ENCODE measurements around the gene GREM1. TPM values are rescaled to one million over a fixed set of nuclear protein-coding genes. Genes with fewer than 3 reads are reported as not detected.

The GREM1 gene
- total and polyA plus RNA-seq, 9 of the 15 experiments (the other 6 are each of a cell fraction or from before 2014, with no cell fraction given) = 0.01 to 0.20 (median 0.06) TPM; not detected in 6

DNA sequence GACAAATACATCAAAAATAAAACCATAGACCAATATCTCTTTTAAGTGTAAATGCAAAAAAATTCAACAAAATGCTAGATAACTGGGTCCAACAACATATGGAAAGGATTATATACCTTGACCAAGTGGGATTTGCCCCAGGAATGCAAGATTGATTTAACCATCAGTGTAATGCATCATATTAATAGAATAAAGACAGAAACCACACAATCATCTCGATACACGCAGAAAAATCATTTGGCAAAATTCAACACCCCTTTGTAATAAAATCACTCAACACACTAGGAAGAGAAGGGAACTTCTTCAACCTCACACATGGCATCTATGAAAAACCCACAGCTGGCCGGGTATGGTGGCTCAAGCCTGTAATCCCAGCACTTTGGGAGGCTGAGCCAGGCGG, 19.5 kb downstream of the GREM1 start (continued):
- TF ChIP-seq, protein P1, sequence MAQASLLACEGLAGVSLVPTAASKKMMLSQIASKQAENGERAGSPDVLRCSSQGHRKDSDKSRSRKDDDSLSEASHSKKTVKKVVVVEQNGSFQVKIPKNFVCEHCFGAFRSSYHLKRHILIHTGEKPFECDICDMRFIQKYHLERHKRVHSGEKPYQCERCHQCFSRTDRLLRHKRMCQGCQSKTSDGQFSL (CRISPR knock-in tag; IDR thresholded peaks at IDR 0.05) = no peak
- TF ChIP-seq, protein P1 (tag; IDR thresholded peaks at IDR 0.05) = no peak
- TF ChIP-seq, protein P2, sequence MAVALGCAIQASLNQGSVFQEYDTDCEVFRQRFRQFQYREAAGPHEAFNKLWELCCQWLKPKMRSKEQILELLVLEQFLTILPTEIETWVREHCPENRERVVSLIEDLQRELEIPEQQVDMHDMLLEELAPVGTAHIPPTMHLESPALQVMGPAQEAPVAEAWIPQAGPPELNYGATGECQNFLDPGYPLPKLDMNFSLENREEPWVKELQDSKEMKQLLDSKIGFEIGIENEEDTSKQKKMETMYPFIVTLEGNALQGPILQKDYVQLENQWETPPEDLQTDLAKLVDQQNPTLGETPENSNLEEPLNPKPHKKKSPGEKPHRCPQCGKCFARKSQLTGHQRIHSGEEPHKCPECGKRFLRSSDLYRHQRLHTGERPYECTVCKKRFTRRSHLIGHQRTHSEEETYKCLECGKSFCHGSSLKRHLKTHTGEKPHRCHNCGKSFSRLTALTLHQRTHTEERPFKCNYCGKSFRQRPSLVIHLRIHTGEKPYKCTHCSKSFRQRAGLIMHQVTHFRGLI (CRISPR knock-in tag; IDR thresholded peaks at IDR 0.05) = no peak
- TF ChIP-seq RUNX1 (IDR thresholded peaks at IDR 0.05; ENCODE audit: low read depth) (no peak), PHB2 (IDR thresholded peaks at IDR 0.05; ENCODE audit: low read depth) (no peak), GABPB1 (CRISPR knock-in tag; IDR thresholded peaks at IDR 0.05) (no peak), BRD9 (IDR thresholded peaks at IDR 0.05; ENCODE audit: low read depth, partially characterized antibody) (no peak), POLR2B (IDR thresholded peaks at IDR 0.05; ENCODE audit: low read depth, partially characterized antibody) (no peak), SMARCB1 (IDR thresholded peaks at IDR 0.05; ENCODE audit: insufficient read length, low read depth) (no peak), PRMT5 (CRISPR knock-in tag; IDR thresholded peaks at IDR 0.05) (no peak)
- TF ChIP-seq, protein P3, sequence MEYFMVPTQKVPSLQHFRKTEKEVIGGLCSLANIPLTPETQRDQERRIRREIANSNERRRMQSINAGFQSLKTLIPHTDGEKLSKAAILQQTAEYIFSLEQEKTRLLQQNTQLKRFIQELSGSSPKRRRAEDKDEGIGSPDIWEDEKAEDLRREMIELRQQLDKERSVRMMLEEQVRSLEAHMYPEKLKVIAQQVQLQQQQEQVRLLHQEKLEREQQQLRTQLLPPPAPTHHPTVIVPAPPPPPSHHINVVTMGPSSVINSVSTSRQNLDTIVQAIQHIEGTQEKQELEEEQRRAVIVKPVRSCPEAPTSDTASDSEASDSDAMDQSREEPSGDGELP (CRISPR knock-in tag; IDR thresholded peaks at IDR 0.05; ENCODE audit: borderline replicate concordance) = no peak

All from K562 (cell line).